T-helper 22 cell (primary cell): ENCODE measurements around the gene TMPRSS5.

Source experiments
- DNase-seq: peaks from one replicate; pipeline ENCODE4 v3.0.0-alpha.2; 2020; ENCODE audit warnings: low read depth

TMPRSS5 gene

GRCh38 chr11:113667801-113668200, 38.3 kb downstream of the TMPRSS5 start:
- DNase-seq: no peak

- DNase-seq: no peak
Measured at GRCh38 chr11:113666584-113666983, 39.5 kb downstream of the TMPRSS5 start.

- DNase-seq: no peak
Measured at GRCh38 chr11:113664981-113665710, 41.0 kb downstream of the TMPRSS5 start.

- DNase-seq: no peak
Measured at GRCh38 chr11:113664069-113664980, 41.8 kb downstream of the TMPRSS5 start.

- DNase-seq: no peak
Measured at GRCh38 chr11:113663567-113663966, 42.5 kb downstream of the TMPRSS5 start.

GRCh38 chr11:113655771-113656170, 50.3 kb downstream of the TMPRSS5 start:
- DNase-seq: no peak

GRCh38 chr11:113651023-113651422, 55.1 kb downstream of the TMPRSS5 start:
- no peak for DNase-seq

- no peak for DNase-seq
Measured at GRCh38 chr11:113649311-113649710, 56.8 kb downstream of the TMPRSS5 start.

- DNase-seq: no peak
Measured at GRCh38 chr11:113647856-113648255, 58.3 kb downstream of the TMPRSS5 start.

- DNase-seq: no peak
Measured at GRCh38 chr11:113647108-113647507, 59.0 kb downstream of the TMPRSS5 start.

- no peak for DNase-seq
Measured at GRCh38 chr11:113645593-113646349, 60.3 kb downstream of the TMPRSS5 start.

GRCh38 chr11:113644605-113645004, 61.5 kb downstream of the TMPRSS5 start:
- no peak for DNase-seq

GRCh38 chr11:113643701-113644100, 62.4 kb downstream of the TMPRSS5 start:
- no peak for DNase-seq

- no peak for DNase-seq
Measured at GRCh38 chr11:113643006-113643585, 63.0 kb downstream of the TMPRSS5 start.

- DNase-seq: no peak
Measured at GRCh38 chr11:113642090-113642489, 64.0 kb downstream of the TMPRSS5 start.

GRCh38 chr11:113638376-113638775, 67.7 kb downstream of the TMPRSS5 start:
- no peak for DNase-seq

GRCh38 chr11:113637636-113638035, 68.5 kb downstream of the TMPRSS5 start:
- no peak for DNase-seq
